ENCODE results near the gene FRRS1. TPM values are rescaled to one million over a fixed set of nuclear protein-coding genes. Genes with fewer than 3 reads are reported as not detected.
A peak's percentile ranks its signal among the peaks of the same experiment; 100 is the strongest.
"Not testable (repeated sequence)": the region's sequence is repeated elsewhere in the genome, so short reads cannot be mapped to it uniquely, and the experiment has no call there.

FRRS1 gene
- total RNA-seq, 1 experiment from 2014 or later = 7.2 TPM

DNA sequence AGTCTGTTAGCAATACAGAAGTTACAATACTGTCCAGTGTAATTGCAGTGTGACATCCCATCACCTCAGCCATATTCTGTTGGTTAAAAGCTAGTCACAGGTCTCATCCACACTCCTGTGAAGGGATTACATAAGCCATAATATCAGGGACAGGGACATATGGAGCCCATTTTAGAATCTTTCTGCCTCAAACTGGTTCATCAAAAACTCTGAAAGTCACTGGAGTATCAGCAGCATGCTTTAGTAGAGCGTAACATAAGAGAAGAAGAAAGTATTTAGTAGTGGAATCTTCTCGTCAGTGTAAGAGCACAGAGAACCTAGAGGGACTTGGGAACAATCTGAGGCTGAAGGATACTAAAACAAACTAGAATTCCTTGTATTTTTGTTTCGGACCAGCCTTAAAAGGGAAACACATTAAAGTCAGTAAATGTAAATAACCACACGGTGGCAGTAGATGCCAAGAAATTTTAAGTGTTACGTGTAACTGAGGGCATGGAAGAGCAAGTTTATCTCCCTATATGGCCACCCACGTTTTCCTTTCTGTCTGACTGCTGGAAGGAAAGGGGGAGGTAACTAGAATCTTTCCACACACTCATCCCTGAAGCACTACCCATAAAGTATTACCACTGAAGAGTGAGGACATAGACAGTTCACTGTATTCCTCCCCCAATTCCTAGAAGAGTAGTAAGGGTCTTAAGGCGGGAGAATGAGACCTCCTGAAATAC, 42.1 kb upstream of the FRRS1 start:
- Mint-ChIP-seq H3K4me1 (ENCODE audit: insufficient read depth, unreplicated experiment) (no peaks in the 10 kb centered on the region), H3K27ac (ENCODE audit: low read depth, unreplicated experiment) (no peak overlapping the region), H3K9me3 (ENCODE audit: unreplicated experiment) (no peaks in the 10 kb centered on the region), H3K4me3 (ENCODE audit: unreplicated experiment) (no peak overlapping the region), H3K36me3 (ENCODE audit: insufficient read depth, unreplicated experiment) (no peaks in the 10 kb centered on the region), H3K27me3 (ENCODE audit: insufficient read depth, unreplicated experiment) (no peaks in the 10 kb centered on the region)
- intact Hi-C loops (cut with micrococcal nuclease) = loop anchor here (1.0 to 5.0 kb wide), 7 partner anchors 164 to 1058 kb away; partner anchors contain the start of genes RTCA, SASS6 and TRMT13
- DNase-seq (ENCODE audit: unreplicated experiment) = peak; percentile 90
- CTCF ChIA-PET = interaction anchor here (0.6 to 1.5 kb wide), 4 partner anchors 45 to 649 kb away, joined by 3 to 5 read pairs (median 4); partner anchors contain the start of gene SLC35A3
- POLR2A ChIA-PET = no interaction called here
- TF ChIP-seq, protein P1, sequence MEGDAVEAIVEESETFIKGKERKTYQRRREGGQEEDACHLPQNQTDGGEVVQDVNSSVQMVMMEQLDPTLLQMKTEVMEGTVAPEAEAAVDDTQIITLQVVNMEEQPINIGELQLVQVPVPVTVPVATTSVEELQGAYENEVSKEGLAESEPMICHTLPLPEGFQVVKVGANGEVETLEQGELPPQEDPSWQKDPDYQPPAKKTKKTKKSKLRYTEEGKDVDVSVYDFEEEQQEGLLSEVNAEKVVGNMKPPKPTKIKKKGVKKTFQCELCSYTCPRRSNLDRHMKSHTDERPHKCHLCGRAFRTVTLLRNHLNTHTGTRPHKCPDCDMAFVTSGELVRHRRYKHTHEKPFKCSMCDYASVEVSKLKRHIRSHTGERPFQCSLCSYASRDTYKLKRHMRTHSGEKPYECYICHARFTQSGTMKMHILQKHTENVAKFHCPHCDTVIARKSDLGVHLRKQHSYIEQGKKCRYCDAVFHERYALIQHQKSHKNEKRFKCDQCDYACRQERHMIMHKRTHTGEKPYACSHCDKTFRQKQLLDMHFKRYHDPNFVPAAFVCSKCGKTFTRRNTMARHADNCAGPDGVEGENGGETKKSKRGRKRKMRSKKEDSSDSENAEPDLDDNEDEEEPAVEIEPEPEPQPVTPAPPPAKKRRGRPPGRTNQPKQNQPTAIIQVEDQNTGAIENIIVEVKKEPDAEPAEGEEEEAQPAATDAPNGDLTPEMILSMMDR (IDR thresholded peaks at IDR 0.05; ENCODE audit: unreplicated experiment) = peak; percentile 49
- no TSS peak for BruUV-seq (replicated peaks)

- Mint-ChIP-seq H3K27me3 (ENCODE audit: insufficient read depth, unreplicated experiment) (no peaks in the 10 kb centered on the region), H3K36me3 (ENCODE audit: insufficient read depth, unreplicated experiment) (no peaks in the 10 kb centered on the region), H3K4me1 (ENCODE audit: insufficient read depth, unreplicated experiment) (no peaks in the 10 kb centered on the region), H3K4me3 (ENCODE audit: unreplicated experiment) (no peak overlapping the region), H3K27ac (ENCODE audit: low read depth, unreplicated experiment) (no peak overlapping the region), H3K9me3 (ENCODE audit: unreplicated experiment) (no peaks in the 10 kb centered on the region)
- no peak for DNase-seq (ENCODE audit: unreplicated experiment)
- ChIA-PET POLR2A (interaction anchor here (0.6 to 1.3 kb wide), 2 partner anchors 26 to 141 kb away, joined by 3 read pairs; no protein-coding TSS in a partner anchor), CTCF (interaction anchor here (0.6 to 2.2 kb wide), 9 partner anchors 163 to 1056 kb away, joined by 3 to 19 read pairs (median 4); partner anchors contain the start of gene SLC35A3)
- BruUV-seq (replicated peaks) = no TSS peak
- intact Hi-C loops (cut with micrococcal nuclease) = loop anchor here (5.0 kb wide), 2 partner anchors 165 to 325 kb away; partner anchors contain the start of genes SASS6 and TRMT13
- TF ChIP-seq, protein P1 (IDR thresholded peaks at IDR 0.05; ENCODE audit: unreplicated experiment) = no peak
Measured at GRCh38 chr1:99806882-99807281, 40.4 kb upstream of the FRRS1 start.

DNA sequence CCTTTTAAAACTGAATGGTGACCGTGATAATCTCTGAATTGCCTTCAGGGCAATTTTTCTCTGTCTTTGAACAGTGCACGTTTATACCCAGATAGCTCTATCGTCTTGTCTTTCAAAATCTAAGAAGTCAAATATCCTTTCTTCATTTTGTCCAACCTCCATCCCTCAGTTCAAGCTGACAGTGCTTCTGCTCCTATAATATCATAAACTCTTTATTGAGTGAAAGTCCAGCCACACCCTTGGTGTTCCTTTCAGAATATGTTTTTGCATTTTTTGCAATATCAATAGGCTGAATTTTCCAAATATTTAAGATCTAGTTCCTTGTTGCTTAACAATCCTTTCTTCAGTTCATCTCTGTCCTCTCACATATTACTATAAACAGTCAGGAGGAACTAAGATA, 35.1 kb upstream of the FRRS1 start:
- intact Hi-C loops (cut with micrococcal nuclease) = no loop called here
- CTCF ChIA-PET = interaction anchor here (0.6 to 0.7 kb wide), 2 partner anchors 23 to 43 kb away, joined by 3 to 4 read pairs; no protein-coding TSS in a partner anchor

GRCh38 chr1:99793861-99794260, 27.4 kb upstream of the FRRS1 start:
- H3K27ac Mint-ChIP-seq (ENCODE audit: low read depth, unreplicated experiment); intact Hi-C loops (cut with micrococcal nuclease); CTCF ChIA-PET; H3K4me1 Mint-ChIP-seq (ENCODE audit: insufficient read depth, unreplicated experiment); H3K4me3 Mint-ChIP-seq (ENCODE audit: unreplicated experiment); H3K9me3 Mint-ChIP-seq (ENCODE audit: unreplicated experiment); DNase-seq (ENCODE audit: unreplicated experiment); H3K27me3 Mint-ChIP-seq (ENCODE audit: insufficient read depth, unreplicated experiment); BruUV-seq (replicated peaks); POLR2A ChIA-PET; H3K36me3 Mint-ChIP-seq (ENCODE audit: insufficient read depth, unreplicated experiment): not testable (repeated sequence)

More for the DNA sequence above, 35.1 kb upstream of the FRRS1 start:
- Mint-ChIP-seq H3K36me3 (ENCODE audit: insufficient read depth, unreplicated experiment) (no peaks in the 10 kb centered on the region), H3K9me3 (ENCODE audit: unreplicated experiment) (no peaks in the 10 kb centered on the region), H3K27ac (ENCODE audit: low read depth, unreplicated experiment) (no peak overlapping the region), H3K4me3 (ENCODE audit: unreplicated experiment) (no peak overlapping the region), H3K4me1 (ENCODE audit: insufficient read depth, unreplicated experiment) (no peaks in the 10 kb centered on the region), H3K27me3 (ENCODE audit: insufficient read depth, unreplicated experiment) (no peaks in the 10 kb centered on the region)
- no peak for DNase-seq (ENCODE audit: unreplicated experiment)
- BruUV-seq (replicated peaks) = no TSS peak
- TF ChIP-seq, protein P1 (IDR thresholded peaks at IDR 0.05; ENCODE audit: unreplicated experiment) = no peak
- POLR2A ChIA-PET = no interaction called here
